Epithelial cell of proximal tubule (primary cell): ENCODE data around the gene COL6A5. TPM values are rescaled to one million over a fixed set of nuclear protein-coding genes. Genes with fewer than 3 reads are reported as not detected.
"Not testable (repeated sequence)": the region's sequence is repeated elsewhere in the genome, so short reads cannot be mapped to it uniquely, and the experiment has no call there.

Experiments
- DNase-seq: peaks from one replicate; pipeline ENCODE4 v3.0.0-alpha.2; 2011; ENCODE audit warnings: low read depth
- H3K4me3 ChIP-seq: 2 replicates; pipeline ENCODE4 v1.5.1; 2011; ENCODE audit warnings: low read depth, mild to moderate bottlenecking, low read length
- CTCF ChIP-seq: conservative IDR thresholded peaks from 2 replicates; pipeline ENCODE4 v1.5.1; 2012; ENCODE audit warnings: low read depth, mild to moderate bottlenecking, low read length
- total RNA-seq: library from RNA; depleted of rRNA; stranded (reverse); fragments of >200 nt; gene quantifications from 2 replicates; pipeline ENCODE4 v1.2.3, GENCODE V29; 2015

The COL6A5 gene
- total RNA-seq, 1 donor from 2014 or later: not detected

DNA sequence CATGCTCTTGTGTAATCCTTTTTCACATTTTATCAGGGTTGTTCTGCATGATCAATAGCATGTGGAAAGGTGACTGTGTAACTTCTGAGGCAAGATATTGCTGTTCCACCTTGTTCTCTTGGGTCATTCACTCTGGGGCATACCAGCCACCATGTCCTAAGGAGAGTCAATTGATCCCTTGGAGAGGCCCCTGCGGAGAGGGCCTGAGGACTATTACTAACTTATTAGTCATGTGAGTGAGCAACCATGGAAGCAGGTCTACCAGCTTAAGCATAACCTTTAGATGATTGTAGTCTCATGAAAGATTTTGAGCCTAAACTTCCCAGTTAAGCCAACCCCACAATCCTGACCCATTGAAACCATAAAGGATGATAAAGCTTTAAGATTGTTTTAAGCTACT lies 22.0 kb upstream of the COL6A5 start:
- H3K4me3 ChIP-seq: no peak overlapping the region
- no peak for TF ChIP-seq CTCF
- no peak for DNase-seq

GRCh38 chr3:130340766-130341165 lies 4.7 kb upstream of the COL6A5 start:
- DNase-seq: no peak
- no peak overlapping the region for H3K4me3 ChIP-seq
- no peak for TF ChIP-seq CTCF

GRCh38 chr3:130341388-130341787 lies 4.1 kb upstream of the COL6A5 start:
- peak; percentile 29 for DNase-seq

DNA sequence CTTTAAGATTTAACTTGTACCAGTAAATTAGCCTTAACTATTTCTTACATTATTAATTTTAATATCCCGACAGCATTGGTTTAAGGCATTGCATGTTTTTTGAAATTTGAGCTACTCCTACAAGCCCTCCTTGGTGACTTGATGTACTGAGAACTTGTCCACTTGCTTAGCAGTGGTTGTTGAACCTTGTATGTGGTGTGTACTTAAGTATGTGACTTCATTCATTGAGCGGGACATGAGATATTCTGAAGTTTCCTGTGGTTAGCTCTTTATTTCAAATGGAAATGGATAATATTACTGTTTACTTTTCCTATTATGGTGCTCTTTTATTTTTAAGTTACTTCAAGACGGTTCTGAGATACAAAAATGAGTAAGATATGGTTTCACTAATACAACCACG lies 3.6 kb upstream of the COL6A5 start:
- no peak for TF ChIP-seq CTCF
- no peak for DNase-seq

More at GRCh38 chr3:130341388-130341787, 4.1 kb upstream of the COL6A5 start:
- TF ChIP-seq CTCF: no peak
- H3K4me3 ChIP-seq: no peak overlapping the region

GRCh38 chr3:130342821-130343661 lies 2.4 kb upstream of the COL6A5 start:
- no peak for TF ChIP-seq CTCF
- DNase-seq: no peak
- no peak overlapping the region for H3K4me3 ChIP-seq

More for the DNA sequence above, 3.6 kb upstream of the COL6A5 start:
- no peak overlapping the region for H3K4me3 ChIP-seq

DNA sequence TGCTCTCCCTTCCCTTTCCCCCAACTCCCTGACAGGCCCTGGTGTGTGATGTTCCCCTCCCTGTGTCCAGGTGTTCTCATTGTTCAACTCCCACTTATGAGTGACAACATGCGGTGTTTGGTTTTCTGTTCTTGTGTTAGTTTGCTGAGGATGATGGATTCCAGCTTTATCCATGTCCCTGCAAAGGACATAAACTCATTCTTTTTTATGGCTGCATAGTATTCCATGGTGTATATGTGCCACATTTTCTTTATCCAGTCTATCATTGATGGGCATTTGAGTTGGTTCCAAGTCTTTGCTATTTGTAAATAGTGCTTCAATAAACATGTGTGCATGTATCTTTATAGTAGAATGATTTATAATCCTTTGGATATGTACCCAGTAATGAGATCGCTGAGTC lies 2.8 kb downstream of the COL6A5 start:
- not testable (repeated sequence) for DNase-seq, H3K4me3 ChIP-seq

DNA sequence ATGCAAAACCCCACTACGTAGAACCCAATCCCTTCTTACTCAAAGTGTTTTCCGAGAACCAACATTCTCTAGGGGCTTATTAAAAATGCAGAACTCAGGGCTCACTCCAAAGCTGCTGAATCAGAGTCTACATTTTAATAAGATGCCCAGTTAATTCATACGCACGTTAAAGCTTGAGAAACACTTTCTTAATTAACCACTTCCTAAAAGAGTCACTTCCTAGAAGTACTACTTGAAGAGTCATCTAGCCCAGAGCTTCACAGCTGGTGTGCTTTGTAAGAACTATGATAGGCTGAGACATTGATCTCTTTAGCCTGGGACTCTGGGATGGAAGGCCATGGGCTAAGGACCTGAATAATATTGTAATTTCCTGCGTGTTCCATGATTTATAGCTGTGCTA lies 9.0 kb downstream of the COL6A5 start:
- TF ChIP-seq CTCF: no peak
- no peak for DNase-seq
- no peak overlapping the region for H3K4me3 ChIP-seq
